Raji (cell line): Measurements from ENCODE around the gene CERS2.

Source experiments
- POLR2A ChIP-seq: IDR thresholded peaks from 2 replicates; pipeline ENCODE4 v1.6.1; 2011; ENCODE audit warnings: low read depth, low read length, control low read depth; ENCODE audit not compliant: insufficient read depth

CERS2 gene

DNA sequence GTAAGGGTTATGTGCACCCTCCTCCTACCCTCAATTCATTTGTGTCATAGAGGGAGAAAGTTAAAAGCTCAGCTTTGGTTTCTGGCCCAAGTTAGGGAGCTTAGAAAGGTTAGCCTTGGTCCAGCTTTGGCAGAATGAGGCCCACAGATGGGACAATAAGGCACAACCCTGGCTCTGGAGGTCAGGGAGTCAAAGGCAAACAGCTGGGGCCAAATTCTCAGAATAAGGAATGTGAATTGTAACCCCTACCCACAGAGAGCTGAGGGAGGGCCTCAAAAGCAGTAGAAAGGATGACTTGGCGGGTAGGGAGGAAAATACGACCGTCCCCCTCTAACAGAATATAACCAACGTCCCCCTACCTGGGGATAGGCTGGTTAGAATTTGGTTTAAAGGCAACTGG is 9.0 kb downstream of the CERS2 start:
- no peak for TF ChIP-seq POLR2A

GRCh38 chr1:150964164-150964489 is 10.5 kb downstream of the CERS2 start:
- TF ChIP-seq POLR2A, result no peak

DNA sequence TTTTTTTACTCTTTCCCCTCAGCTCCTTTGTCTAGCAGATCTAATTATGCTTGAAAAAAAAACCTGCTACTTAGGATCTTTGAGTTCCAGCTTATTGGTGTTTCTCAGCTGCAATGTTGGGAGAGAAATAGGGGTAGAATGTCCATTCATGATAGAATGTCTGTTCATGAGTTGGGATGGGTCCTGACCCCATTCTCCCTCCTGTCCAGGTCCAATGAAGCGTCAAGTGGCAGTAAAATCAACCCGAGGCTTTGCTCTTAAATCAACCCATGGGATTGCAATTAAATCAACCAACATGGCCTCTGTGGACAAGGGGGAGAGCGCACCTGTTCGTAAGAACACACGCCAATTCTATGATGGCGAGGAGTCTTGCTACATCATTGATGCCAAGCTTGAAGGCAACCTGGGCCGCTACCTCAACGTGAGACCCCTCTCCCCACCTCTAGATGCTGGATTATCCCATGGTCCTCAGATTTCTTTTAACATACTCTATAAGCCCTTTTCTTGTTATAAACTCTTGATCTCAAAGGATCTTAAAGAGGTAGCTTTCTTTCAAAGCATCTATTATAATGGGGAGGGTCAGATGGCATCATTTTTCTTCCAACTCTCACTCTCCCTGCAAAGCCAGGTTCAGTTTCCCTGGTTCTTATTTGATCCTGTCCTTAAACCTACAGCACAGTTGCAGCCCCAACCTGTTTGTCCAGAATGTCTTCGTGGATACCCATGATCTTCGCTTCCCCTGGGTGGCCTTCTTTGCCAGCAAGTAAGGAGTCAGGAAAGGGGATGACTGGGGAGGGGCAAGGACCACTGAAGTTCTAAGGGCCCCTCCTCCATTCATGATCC is 11.1 kb downstream of the CERS2 start:
- TF ChIP-seq POLR2A, result no peak

- no peak for TF ChIP-seq POLR2A
These were observed 12.9 kb downstream of the CERS2 start for GRCh38 chr1:150961756-150962155.

DNA sequence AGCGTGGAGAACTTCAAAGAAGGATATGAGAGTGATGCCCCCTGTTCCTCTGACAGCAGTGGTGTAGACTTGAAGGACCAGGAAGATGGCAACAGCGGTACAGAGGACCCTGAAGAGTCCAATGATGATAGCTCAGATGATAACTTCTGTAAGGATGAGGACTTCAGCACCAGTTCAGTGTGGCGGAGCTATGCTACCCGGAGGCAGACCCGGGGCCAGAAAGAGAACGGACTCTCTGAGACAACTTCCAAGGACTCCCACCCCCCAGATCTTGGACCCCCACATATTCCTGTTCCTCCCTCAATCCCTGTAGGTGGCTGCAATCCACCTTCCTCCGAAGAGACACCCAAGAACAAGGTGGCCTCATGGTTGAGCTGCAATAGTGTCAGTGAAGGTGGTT is 14.0 kb downstream of the CERS2 start:
- no peak for TF ChIP-seq POLR2A

DNA sequence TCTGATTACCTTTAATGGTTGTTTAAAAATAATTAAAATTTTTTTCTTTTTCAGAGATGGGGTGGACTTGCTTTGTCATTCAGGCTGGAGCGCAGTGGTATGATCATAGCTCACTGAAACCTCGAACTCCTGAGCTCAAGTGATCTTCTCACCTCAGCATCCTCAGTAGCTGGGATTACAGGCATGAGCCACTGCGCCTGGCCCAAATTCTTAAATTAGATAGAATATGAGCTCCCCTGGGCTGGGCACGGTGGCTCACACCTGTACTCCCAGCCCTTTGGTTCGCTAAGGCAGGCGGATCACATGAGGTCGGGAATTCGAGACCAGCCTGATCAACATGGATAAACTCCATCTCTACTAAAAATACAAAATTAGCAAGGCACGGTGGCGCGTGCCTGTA is 17.0 kb downstream of the CERS2 start:
- no peak for TF ChIP-seq POLR2A

- no peak for TF ChIP-seq POLR2A
These were observed 19.4 kb downstream of the CERS2 start for GRCh38 chr1:150955280-150955679.

GRCh38 chr1:150954708-150955107 is 19.9 kb downstream of the CERS2 start:
- TF ChIP-seq POLR2A, result no peak

DNA sequence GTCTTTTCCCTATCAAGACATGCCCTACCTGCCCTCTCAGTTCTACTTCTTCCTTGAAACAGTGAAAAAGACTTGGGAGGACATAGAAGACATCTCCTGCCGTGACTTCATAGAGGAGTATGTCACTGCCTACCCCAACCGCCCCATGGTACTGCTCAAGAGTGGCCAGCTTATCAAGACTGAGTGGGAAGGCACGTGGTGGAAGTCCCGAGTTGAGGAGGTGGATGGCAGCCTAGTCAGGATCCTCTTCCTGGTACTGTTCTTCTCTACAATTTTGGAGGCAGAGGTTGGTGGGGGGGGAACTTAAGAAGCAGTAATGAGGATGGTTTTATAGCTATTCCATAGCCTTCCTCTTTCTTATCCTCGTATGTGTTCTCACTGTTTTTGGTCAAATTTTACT is 29.8 kb downstream of the CERS2 start:
- no peak for TF ChIP-seq POLR2A

DNA sequence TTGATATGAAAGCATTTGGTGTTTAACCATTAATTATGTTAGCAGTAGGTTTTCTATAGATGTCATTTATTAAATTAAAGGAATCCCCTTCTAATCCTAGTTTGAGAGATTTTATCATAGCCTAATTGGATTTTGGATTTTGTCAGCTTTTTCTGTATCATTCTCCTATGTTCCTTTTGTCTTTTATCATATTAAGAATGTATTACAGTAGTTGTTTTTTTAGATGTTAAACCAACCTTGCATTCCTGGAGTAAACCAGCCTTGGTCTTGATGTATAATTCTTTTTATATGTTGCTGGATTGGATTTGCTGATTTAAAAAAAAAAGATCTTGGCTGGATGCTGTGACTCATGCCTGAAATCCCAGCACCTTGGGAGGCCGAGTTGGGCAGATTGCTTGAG is 42.9 kb downstream of the CERS2 start:
- TF ChIP-seq POLR2A, result no peak

DNA sequence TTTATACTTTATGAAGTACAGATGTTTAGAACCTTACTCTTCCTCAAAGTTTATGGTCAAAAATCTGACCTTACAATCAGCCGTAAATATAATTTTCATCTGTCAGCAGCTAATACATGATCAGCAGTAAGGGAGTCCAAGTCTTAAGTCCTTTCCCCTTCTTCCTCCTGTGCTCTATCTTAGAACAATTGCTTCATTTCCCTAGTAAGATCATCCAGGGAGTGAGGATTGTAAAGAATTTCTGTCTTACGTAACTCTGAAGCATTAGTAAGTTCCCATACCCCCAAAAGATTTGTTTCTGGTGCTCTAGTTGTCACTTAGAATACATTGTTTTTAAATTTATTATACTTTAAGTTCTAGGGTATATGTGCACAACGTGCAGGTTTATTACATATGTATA is 46.3 kb downstream of the CERS2 start:
- no peak for TF ChIP-seq POLR2A

GRCh38 chr1:150927624-150928023 is 47.0 kb downstream of the CERS2 start:
- TF ChIP-seq POLR2A, result no peak

DNA sequence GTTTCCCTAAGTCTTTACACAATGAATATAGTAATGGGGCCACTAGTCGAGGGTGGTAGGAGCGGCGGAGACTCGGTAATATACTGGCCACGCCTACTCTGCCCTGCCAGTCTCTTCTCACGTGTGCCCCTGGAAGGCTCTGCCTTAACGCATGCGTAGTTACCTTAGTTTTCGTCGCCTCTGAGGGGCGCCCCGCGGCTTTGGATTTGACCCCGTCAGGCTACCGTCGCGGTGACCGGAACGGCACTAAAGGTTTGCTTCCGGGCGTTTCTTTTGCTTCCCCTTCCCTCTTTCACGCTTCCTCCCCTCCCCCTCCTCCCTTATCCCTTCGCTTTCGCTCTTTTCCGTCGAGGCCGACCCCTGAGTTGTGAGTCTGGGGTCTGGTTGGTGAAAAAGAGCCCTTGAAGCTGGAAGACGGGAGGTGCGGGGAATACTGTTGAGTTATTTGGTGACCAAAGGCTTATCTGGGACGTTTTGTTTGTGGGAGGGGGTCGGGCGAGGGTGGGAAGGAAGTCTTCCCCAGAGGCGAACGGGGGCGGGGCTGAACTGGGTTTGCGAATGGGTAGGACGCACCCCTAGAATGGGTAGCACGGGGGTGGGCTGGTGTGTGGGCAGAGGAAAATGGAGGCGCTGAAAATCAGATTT is 48.4 kb downstream of the CERS2 start, which contains the start of gene SETDB1:
TSS of gene SETDB1 (plus strand) at position 267 of the 645 bp plus-strand sequence. CDS start 1,352 bp downstream, outside the sequence.
- TF ChIP-seq POLR2A, result peak; percentile 77

DNA sequence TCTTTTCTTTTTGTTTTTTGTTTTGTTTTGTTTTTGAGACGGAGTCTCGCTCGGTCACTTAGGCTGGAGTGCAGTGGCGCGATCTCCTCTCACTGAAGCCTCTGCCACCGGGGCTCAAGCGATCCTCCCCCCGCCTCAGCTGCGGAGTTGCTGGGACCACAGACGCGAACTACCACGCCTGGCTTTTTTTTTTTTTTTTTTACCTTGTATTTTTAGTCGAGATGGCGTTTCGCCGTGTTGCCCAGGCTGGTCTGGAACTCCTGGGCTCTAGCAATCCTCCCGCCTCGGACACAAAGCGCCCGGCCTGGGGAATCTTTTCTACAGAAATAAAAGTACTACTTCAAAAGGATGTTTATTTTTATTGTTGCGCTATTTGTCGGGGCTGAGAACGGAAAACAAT is 49.6 kb downstream of the CERS2 start:
- TF ChIP-seq POLR2A, result no peak

DNA sequence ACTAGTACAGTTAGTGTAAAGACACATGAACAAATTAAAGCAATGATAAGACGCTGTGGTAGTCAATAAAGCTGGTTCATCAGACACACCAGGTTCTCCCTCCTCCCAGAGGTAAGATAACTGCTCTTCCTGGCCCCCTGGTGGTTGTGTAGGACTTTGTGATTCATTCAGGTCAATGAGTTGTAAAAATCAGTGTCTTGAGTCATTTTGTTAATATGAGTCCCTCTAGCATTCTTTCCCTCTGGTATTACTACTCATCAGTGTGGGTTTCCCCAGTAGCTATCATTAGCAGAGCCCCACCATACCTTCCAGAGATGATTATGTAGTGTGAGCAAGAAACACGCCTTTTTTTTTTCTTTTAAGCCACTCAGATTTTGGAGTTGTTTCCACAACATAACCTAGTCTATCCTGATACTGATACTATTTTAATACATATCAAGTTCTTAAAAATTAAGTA is 52.1 kb downstream of the CERS2 start:
- TF ChIP-seq POLR2A, result no peak

GRCh38 chr1:150917387-150917786 is 57.2 kb downstream of the CERS2 start:
- no peak for TF ChIP-seq POLR2A
